ENCODE measurements around the gene LOXHD1.
A peak's percentile ranks its signal among the peaks of the same experiment; 100 is the strongest.

Gene LOXHD1

DNA sequence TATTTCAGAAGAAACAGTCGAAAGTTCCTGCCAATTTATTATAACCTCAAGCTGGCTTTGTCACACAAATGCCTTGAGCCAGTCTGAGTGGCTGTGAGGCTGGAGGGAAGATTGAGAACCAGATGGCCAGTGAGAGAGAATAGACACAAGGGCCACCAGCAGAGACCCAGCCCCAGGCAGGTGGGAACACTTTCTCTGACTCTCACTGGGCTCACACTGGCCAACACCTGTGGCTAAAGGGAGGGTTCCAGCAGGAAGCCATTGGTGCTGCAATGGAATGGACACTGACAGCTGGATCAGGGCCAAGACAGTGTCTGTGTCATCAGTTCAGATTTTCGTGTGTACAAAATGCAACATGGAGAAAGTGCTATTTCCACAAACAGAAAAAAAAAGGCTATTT, 29.9 kb downstream of the LOXHD1 start:
- DNase-seq, result no peak

GRCh38 chr18:46625069-46625468, 32.0 kb downstream of the LOXHD1 start:
- no peak for DNase-seq

DNA sequence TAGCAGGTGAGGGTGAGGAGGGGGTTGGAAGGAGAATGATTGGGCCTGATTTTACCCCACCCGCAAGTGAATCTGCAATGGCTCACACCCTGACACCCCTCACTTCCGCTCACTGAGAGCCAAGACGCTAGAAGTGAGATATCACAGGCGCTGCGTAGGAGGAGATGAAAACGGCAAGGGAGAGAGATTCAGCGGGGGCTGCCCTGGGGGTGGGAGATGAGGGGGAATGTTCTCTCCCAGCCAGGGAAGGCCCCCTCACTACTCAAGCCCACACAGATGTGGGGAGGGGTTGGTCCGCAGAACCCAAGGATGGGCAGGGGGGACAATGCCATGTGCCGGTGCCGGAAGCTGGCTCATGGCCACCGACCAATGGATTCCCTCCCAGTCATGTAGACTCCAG, 32.9 kb downstream of the LOXHD1 start:
- DNase-seq, result no peak

GRCh38 chr18:46623541-46623940, 33.5 kb downstream of the LOXHD1 start:
- DNase-seq, result no peak

- peak; percentile 13 for DNase-seq
Measured at GRCh38 chr18:46622999-46623398, 34.0 kb downstream of the LOXHD1 start.

GRCh38 chr18:46622451-46622850, 34.6 kb downstream of the LOXHD1 start:
- no peak for DNase-seq

GRCh38 chr18:46621871-46622270, 35.1 kb downstream of the LOXHD1 start:
- no peak for DNase-seq

DNA sequence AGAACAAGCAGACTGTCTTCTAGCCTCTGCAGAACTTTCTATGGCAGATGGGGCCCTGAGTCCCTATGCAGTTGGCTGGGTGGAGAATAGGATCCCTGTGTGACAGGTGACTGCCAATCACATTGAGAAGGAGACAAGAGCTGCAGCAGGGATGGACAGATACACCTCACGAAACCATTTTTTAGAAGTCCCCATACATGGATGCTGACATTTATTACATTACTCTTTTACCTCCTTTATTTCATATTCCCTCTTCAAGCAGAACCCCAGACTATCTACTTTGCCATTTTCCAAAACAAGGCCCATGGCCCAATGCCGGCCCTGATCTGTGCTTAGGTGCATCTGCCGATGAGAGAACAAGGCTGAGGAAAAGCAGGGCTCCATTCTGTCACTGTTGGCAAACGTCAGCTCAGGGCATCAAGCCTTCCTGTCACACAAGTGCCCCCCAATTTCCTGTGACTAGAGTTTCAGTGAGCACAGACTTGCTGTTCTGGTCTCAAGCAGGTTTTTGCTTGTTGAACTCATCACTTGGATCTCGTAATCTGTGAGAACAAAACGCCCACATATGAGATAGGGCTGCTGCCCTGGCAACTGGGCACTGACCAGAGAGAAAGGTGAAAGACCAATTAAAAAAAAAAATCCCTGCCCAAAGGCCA, 35.8 kb downstream of the LOXHD1 start:
- DNase-seq, result no peak

- DNase-seq, result no peak
Measured at GRCh38 chr18:46619559-46619958, 37.5 kb downstream of the LOXHD1 start.

- DNase-seq, result no peak
Measured at GRCh38 chr18:46615720-46616119, 41.3 kb downstream of the LOXHD1 start.

DNA sequence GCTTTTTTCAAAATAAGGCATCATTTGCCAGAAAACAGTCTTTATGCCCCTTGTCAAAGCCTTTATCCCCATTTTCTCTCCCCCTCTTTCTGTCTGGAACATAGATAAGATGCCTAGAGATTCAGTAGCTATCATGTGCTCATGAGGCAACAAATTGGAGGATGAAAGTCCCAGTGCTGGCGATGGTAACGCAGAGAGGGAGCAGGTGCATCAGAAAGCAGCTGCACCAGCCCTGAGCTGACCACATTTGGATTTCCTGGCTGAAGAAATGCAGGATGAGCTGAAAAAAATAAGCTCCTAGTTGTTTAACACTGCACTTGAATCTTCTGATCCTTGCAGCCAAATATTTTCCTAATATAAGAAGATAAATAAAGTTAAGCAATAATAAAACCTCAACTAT, 48.0 kb downstream of the LOXHD1 start:
- no peak for DNase-seq

DNA sequence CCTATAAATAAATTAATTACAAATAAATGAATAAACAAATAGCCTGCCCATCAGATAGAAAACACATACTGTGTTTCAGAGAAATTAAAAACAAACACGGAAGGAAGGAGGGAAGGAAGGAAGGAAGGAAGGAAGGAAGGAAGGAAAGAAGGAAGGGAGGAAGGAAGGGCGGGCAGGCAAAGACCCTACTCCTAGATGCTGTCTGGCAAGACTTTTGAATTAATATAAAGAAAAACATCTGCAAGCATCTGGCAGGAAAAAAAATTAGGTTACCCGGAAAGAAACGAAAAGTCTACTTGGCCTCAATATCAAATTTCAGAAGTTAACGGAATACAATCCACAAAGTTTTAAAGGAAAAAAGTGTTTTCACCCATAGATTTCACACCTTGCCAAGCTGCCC, 49.1 kb downstream of the LOXHD1 start:
- no peak for DNase-seq

- DNase-seq, result no peak
Measured at GRCh38 chr18:46601141-46601805, 55.7 kb downstream of the LOXHD1 start.

DNA sequence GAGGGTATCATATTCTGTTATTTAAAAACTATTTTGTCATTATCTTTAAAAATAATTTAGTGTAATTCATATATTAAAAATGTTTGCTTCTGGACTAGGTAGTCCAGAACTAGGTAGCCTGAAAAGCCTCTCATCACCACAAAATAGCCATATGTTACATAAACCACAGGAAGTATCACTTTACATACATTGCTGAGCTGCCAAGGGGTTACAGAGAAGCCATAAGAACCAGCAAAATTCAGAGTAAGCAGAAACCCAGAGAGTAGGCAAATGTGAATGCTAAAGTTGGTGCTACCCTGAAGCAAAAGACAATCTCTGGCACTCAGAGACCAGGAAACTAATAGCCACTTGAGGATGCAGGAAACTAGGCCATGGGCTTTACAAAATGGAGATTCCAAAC, 60.9 kb downstream of the LOXHD1 start:
- DNase-seq, result no peak

DNA sequence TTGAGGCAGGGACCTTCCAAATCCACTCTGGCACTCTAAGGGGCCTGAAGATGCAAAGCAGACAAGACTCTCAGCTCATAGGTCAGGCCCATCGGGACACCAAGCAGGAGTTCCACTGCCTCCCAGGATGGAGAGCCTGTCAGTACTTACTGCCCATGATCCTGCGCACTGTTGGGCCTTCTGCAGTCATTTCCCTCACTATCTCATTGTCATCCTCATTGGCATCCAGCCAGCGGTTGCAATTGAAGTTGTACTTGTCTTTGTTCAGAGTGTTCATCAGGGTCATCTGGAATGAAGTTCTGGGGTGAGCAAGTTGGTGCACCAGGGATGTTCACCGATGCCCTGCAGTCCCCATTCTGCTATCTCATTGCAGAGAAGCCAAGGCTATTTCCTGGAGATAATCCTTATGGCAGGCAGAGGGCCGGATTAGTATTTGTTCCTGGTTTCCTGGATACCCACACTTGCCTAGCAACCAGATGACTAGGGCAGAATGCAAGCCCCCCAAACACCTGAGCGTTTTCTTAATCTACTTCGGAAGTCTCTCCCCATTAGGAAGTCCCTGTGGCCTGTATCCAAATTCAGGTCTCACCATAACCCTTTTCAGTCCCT, 65.1 kb downstream of the LOXHD1 start:
- no peak for DNase-seq

DNA sequence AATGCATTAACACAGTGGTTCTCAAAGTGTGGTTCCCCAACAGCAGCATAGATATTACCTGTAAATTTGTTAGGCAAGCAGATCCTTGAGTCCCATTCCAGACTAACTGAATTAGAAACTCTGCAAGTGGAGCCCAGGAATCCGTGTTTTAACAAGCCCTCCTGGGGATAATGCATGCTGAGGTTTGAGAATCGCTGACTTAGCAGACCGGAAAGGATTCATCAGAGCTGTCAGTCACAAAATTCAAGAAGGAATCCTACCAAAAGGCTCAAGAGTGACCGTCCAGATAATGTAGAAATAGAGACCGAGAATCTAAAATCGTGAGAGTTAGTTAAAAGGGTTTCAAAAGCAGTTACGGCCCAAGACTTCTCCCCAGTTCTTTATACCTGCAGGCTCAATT, 66.9 kb downstream of the LOXHD1 start:
- no peak for DNase-seq

DNA sequence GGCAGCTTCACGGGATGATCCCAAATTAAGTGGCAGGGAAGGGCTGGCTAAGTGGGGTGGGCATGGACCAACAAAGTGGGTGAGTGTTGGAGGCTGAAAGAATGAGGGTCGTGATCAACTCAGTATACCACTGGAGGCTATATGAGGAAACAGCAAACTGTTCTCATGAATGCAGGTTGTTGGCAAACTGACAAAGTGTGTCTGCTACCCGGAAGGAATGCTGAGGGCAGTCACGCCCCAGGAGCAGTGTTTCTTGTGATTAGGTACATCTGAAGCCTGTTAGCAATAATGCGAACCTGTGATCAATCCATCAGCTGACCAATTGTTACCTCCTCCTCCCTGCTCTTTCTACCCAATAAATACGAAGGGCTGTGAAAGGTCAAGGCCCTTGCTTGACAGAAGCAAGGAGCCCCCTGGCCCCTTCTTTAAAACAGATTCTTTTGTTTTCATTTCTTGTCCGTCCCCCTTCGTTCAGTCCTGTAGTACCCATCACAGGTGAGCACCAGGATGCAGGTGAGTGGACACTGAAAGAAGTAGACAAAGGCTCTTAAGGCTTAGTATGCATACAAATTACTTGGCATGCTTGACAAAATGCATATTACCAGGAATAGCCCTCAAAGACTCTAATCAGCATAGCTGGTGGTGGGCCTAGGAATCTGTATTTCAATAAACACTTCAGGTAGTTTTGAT, 67.9 kb downstream of the LOXHD1 start:
- no peak for DNase-seq

DNA sequence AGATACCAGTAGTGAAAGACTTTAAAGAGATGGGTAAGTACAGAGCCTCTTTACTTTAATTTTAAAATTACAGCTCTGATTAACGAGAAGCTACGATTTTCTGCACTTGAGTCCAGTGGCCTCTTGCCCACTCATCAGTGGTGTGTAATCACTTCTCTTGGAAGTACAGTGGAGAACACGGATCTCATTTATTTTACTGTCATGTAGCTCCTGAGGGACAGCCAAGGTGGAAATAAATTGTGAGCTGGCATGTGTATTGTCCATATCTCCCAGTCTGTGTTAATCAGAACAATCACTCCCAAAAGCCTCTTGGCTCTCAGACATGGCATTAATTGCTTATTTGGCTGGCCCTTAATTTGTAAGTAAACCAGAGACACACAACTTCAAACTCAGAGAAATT, 69.4 kb downstream of the LOXHD1 start:
- no peak for DNase-seq

DNA sequence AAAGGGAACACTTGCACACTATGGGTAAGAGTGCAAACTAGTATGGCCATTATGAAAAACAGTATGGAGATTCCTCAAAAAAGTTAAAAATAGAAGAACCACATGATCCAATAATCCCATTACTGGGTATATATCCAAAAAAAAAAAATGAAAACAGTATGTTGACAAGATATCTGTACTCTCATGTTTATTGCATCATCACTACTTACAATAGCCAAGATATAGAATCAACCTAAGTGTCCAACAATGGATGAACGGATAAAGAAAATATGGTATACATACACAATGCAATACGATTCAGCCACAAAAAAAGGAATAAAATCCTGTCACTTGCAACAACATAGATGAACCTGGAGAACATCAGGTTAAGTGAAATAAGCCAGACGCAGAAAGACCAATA, 73.3 kb downstream of the LOXHD1 start:
- no peak for DNase-seq

- DNase-seq, result no peak
Measured at GRCh38 chr18:46581648-46582047, 75.4 kb downstream of the LOXHD1 start.

GRCh38 chr18:46578987-46579386, 78.0 kb downstream of the LOXHD1 start:
- DNase-seq, result no peak

DNA sequence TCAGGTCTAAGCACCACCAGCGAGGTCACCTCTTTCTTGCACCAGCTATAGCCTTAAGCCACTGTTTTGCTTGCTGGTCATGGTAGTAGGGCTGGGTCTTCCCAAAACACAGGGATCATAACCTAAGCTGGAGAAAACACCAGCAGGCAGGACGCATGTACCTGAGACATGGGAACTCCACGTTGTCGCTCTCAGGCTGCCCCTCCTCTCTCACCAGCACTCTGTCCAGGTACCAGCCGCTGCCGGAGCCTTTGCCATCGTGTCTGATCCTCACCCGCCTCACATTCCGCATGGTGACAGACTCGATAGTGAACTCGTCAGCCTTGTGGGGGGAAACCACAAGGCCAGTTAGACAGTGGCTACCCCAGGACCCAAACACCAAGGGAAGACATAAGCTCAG, 79.5 kb downstream of the LOXHD1 start:
- DNase-seq, result no peak

DNA sequence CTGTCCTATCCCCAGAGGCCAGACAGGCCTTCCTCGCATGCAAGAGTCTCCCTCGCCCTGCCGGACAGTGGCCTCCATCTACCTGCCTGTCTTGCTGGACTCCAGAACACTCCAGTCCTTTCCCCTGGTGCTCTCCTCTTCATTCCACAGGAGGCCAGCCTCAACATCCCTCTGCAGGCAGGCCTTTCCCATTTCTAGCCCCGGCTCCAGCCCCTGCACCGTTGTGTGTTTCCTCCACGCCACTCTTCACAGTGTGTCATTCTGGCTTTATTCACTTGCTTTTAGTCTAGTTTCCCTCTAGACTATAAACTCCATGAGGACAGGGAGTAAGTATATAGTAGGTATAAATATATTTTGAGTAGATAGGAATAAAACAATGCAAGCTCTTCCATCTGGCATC, 81.2 kb downstream of the LOXHD1 start:
- DNase-seq, result no peak

DNA sequence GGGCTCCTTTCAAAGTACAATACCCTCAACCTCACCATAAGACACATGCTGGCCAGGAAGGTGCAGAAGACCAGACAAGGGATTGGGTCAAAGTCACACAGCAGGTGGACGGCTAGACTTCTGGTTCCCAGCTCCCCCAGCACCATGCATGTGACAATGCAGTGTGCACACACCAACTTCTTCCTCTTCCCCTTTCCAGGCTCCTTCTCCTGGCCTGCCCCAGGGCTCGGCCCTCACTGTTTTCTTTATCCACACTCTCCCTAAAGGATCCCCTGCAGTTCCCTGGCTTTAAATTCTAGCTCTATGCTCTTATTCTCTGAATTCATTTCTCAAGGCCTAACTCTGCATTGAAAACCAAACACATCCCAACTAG, 82.3 kb downstream of the LOXHD1 start:
- DNase-seq, result no peak

All from fibroblast of skin of back (primary cell).